Naive B cell (primary cell): ENCODE measurements around the gene SETX. TPM values are rescaled to one million over a fixed set of nuclear protein-coding genes. Genes with fewer than 3 reads are reported as not detected.
A peak's percentile ranks its signal among the peaks of the same experiment; 100 is the strongest.

Experiments
- ATAC-seq, 2 donors: fragments of 150-1000 bp; cut with Tn5 transposase; 2 replicates each; pipeline ENCODE4 v1.10.0; 2021; ENCODE audit warnings: low read depth in 2 of 2, mild to moderate bottlenecking in 2 of 2, moderate library complexity in 2 of 2
- DNase-seq: peaks from one replicate; pipeline ENCODE4 v3.0.0; 2022
- H3K27ac Mint-ChIP-seq, 6 donors: one replicate each; pipeline ENCODE4 v1.8.0; 2020 to 2022; ENCODE audit warnings: mild to moderate bottlenecking in 6 of 6, mixed read lengths in 6 of 6, moderate library complexity in 5 of 6, inconsistent platforms in 2 of 6
- H3K27me3 Mint-ChIP-seq, 3 donors: one replicate each; pipeline ENCODE4 v1.8.0; 2021 to 2022; ENCODE audit warnings: mixed read lengths in 3 of 3, mild to moderate bottlenecking in 1 of 3
- H3K36me3 Mint-ChIP-seq, 2 donors: one replicate each; pipeline ENCODE4 v1.8.0; 2020 to 2022; ENCODE audit warnings: mixed read lengths in 2 of 2, inconsistent platforms in 1 of 2, mild to moderate bottlenecking in 1 of 2
- H3K4me1 Mint-ChIP-seq, 3 donors: one replicate each; pipeline ENCODE4 v1.8.0; 2020 to 2022; ENCODE audit warnings: mixed read lengths in 3 of 3, inconsistent platforms in 1 of 3, mild to moderate bottlenecking in 1 of 3, moderate library complexity in 1 of 3
- H3K4me3 Mint-ChIP-seq, 8 donors: one replicate each; pipeline ENCODE4 v1.8.0; 2020 to 2022; ENCODE audit warnings: mild to moderate bottlenecking in 8 of 8, mixed read lengths in 8 of 8, moderate library complexity in 8 of 8, inconsistent platforms in 2 of 8
- H3K9me3 Mint-ChIP-seq, 7 donors: one replicate each; pipeline ENCODE4 v1.8.0; 2020 to 2022; ENCODE audit warnings: mixed read lengths in 7 of 7, mild to moderate bottlenecking in 5 of 7, inconsistent platforms in 2 of 7, moderate library complexity in 1 of 7
- polyA plus RNA-seq, 6 donors: library from polyadenylated mRNA; unstranded; fragments of 300-500 nt; fragmentation: Illumina TruSeq; gene quantifications; one replicate each; pipeline ENCODE4 v1.2.3, GENCODE V29; 2021; ENCODE audit warnings: low read depth in 6 of 6

SETX gene
- polyA plus RNA-seq, 6 donors from 2014 or later: 12.7 to 70.1 (median 46.5) TPM

DNA sequence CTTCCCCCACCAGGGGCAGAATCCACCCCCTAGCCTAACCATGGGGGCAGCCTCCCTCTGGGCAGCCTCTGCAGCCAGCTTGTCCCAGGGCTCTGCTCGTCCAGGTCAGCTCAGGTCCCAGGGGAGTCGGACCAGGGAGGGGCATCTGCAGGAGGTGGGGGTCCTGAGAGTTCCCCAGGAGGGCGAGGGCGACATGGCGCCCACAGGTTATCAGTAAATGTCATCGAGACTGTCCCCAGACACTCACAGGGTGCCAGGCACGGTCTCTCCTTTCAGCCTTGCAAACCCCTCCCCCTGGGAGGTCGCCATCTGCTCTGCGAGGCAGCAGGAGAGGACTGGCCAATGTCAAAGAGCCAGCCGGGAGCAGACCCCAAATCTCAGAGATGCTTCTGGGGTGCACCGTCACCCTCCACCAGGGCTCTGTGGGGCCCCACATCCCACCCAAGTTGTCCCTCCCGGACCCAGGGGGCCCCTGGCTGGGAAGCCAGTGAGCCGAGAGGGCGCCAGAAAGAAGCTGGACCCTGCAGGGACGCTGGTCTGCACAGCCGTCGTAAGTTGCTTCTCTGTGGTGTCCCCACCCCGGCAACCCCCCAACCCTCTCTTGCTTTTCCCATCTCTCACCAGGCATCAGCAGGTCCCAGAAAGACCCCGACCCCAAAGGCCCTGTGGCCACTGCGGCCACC lies 123.6 kb downstream of the SETX start:
- Mint-ChIP-seq H3K27ac (no peak overlapping the region), H3K9me3 (no peaks in the 10 kb centered on the region), H3K27me3 (peaks cover 0 to 37% (median 26%) of the 10 kb centered on the region in 3 donors), H3K36me3 (no peaks in the 10 kb centered on the region), H3K4me3 (no peak overlapping the region), H3K4me1 (peaks cover 0 to 6% (median 0%) of the 10 kb centered on the region in 3 donors)
- DNase-seq (no peak), ATAC-seq (no peak)

DNA sequence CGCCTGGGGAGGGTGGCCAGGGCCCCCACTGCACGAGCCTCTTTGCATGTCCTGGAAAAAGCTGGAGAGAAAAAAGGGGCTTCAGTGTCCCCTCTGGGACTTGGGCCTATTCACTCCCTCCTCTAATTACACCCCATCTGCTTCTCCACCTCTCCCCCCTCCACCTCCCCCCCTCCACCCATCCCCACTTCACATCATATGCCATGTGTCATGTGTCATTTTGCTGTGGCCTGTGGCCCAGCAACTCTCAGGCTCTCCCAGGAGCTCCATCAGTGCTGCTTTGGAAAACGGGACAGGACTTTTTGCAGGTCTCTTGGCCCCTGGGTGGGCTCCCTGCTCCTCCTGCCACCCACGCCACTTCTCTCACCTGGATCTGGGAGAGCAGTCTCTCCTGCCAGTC lies 124.2 kb downstream of the SETX start:
- H3K27me3 Mint-ChIP-seq: peaks cover 0 to 37% (median 26%) of the 10 kb centered on the region in 3 donors
- ATAC-seq (no peak), DNase-seq (no peak)
- no peaks in the 10 kb centered on the region for H3K9me3 Mint-ChIP-seq
- H3K4me1 Mint-ChIP-seq: peaks cover 0 to 1% (median 0%) of the 10 kb centered on the region in 3 donors
- no peak overlapping the region for H3K27ac Mint-ChIP-seq
- H3K4me3 Mint-ChIP-seq: no peak overlapping the region
- no peaks in the 10 kb centered on the region for H3K36me3 Mint-ChIP-seq

DNA sequence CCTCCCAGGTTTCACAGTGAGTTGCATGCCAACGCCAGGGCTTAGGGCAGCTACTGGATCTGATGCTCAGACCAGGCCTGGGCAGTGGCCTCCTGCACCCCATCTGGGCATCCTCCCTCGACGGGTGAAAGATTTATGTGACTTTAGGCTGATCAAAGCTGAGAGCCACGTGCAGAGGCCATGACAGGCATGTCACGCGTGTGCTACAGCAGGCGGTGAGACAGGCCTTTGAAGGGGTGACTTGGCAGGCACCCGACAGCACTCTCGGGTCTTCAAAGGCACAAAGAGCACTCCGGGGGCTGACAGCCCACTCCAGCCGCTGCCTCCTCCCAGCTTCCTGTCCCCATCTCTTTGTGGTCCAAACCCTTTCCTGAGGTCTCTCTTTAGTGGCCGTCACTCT lies 126.7 kb downstream of the SETX start:
- no peak overlapping the region for H3K4me3 Mint-ChIP-seq
- no peaks in the 10 kb centered on the region for H3K9me3 Mint-ChIP-seq
- peak overlapping the region in 2 of 6 donors; percentile 15 to 49 for H3K27ac Mint-ChIP-seq

DNA sequence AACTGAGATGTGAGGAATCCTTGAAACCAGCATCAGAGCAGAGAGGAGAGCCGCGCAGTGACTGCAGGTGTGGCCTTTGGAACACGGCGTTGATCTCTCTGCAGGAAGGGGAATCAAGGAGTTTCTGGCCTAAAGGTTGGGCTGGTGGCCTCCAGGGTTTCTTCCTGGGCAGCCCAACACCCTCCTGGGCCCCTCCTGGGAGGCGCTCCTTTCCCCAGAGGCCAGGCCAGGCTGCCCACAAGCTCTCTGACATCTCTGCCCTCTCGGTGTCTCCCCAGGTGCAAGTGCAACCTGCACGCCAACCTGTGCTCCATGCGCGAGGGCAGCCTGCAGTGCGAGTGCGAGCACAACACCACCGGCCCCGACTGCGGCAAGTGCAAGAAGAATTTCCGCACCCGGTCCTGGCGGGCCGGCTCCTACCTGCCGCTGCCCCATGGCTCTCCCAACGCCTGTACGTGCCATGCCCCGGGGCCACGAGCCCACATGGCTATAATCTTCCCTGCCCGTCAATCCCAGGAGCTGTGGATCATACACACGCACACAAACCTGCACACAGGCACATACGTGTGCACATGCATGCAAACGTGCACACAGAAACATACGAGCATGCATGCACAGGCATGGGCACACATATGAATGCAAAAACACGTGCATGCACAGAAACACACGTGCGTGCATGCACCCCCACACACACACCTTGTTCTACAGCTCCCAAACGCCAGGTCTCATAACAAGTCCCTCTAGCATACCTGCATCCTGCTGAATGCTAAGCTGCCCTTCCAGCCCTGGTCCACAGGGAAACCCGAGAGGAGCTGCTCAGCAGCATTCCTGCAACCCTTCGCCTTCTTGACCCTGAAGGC lies 128.0 kb downstream of the SETX start:
- Mint-ChIP-seq H3K27ac (no peak overlapping the region), H3K36me3 (no peaks in the 10 kb centered on the region), H3K27me3 (peaks cover 5 to 38% (median 26%) of the 10 kb centered on the region in 3 donors), H3K4me1 (no peaks in the 10 kb centered on the region), H3K4me3 (no peak overlapping the region), H3K9me3 (no peaks in the 10 kb centered on the region)
- DNase-seq (no peak), ATAC-seq (no peak)

More for the DNA sequence above, 126.7 kb downstream of the SETX start:
- DNase-seq: no peak
- H3K36me3 Mint-ChIP-seq: no peaks in the 10 kb centered on the region
- no peaks in the 10 kb centered on the region for H3K4me1 Mint-ChIP-seq
- ATAC-seq: no peak
- H3K27me3 Mint-ChIP-seq: peaks cover 3 to 40% (median 26%) of the 10 kb centered on the region in 3 donors

DNA sequence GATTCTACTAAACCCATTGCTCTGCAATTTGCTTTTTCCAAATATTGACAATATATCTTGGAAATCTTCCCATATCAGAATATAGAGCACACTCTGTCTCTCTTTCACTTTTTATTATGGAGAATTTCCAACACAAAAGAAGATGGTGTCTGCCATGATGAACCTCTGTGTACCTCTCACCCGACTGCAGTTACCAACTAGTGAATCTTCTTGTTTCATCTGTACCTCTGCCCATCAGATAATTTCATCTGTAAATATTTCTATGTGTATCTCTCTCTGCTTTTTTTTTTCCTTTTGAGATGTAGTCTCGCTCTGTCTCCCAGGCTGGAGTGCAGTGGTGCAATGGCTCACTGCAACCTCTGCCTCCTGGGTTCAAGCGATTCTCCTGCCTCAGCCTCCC lies 130.1 kb downstream of the SETX start:
- Mint-ChIP-seq H3K27ac (no peak overlapping the region), H3K4me1 (no peaks in the 10 kb centered on the region), H3K36me3 (no peaks in the 10 kb centered on the region), H3K9me3 (no peaks in the 10 kb centered on the region), H3K27me3 (peaks cover 8 to 34% (median 30%) of the 10 kb centered on the region in 3 donors), H3K4me3 (no peak overlapping the region)
- no peak for DNase-seq
- ATAC-seq: no peak

DNA sequence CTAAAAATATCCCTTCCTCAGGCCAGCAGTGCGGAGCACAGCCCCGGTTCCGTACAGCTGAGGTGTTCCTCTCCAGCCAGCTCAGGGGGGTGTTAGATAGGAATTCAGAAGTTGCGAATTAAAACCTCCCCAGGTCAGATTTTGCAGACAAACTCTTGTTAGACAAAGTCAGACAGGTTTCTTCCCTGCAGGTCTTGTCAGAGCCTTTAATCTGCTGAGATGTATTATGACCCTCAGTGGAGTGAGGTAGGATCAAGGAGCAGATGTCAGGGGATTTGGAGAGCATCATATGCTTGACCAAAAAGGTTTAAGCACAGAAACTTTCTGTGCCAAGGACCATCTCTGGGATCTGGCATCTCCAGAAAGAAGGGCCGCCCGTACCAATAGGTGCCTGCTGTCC lies 132.8 kb downstream of the SETX start:
- Mint-ChIP-seq H3K27me3 (peaks cover 8 to 30% (median 13%) of the 10 kb centered on the region in 3 donors), H3K9me3 (no peaks in the 10 kb centered on the region), H3K27ac (peak overlapping the region in 1 of 6 donors; percentile 65), H3K4me1 (no peaks in the 10 kb centered on the region), H3K4me3 (no peak overlapping the region), H3K36me3 (no peaks in the 10 kb centered on the region)
- DNase-seq (no peak), ATAC-seq (no peak)

DNA sequence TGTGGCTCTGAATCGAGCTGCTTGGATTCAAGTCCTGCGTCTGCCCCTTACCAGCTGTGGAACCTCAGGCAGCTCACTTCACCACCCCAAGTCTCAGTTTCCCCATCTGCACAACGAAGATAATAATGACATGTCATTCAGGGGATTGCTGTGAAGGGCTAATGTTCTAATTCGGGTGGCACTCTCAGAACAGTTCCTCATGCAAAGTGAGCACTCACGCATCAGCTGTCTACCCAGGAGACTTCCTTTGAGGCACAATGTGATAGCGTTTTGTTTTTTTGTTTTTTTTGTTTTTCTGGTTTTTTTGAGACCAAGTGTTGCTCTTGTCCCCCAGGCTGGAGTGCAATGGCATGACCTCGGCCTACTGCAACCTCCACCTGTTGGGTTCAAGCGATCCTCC lies 136.6 kb downstream of the SETX start:
- Mint-ChIP-seq H3K9me3 (no peaks in the 10 kb centered on the region), H3K27ac (no peak overlapping the region), H3K4me3 (no peak overlapping the region), H3K4me1 (no peaks in the 10 kb centered on the region), H3K27me3 (peaks cover 4 to 41% (median 10%) of the 10 kb centered on the region in 3 donors), H3K36me3 (no peaks in the 10 kb centered on the region)
- DNase-seq (no peak), ATAC-seq (no peak)

DNA sequence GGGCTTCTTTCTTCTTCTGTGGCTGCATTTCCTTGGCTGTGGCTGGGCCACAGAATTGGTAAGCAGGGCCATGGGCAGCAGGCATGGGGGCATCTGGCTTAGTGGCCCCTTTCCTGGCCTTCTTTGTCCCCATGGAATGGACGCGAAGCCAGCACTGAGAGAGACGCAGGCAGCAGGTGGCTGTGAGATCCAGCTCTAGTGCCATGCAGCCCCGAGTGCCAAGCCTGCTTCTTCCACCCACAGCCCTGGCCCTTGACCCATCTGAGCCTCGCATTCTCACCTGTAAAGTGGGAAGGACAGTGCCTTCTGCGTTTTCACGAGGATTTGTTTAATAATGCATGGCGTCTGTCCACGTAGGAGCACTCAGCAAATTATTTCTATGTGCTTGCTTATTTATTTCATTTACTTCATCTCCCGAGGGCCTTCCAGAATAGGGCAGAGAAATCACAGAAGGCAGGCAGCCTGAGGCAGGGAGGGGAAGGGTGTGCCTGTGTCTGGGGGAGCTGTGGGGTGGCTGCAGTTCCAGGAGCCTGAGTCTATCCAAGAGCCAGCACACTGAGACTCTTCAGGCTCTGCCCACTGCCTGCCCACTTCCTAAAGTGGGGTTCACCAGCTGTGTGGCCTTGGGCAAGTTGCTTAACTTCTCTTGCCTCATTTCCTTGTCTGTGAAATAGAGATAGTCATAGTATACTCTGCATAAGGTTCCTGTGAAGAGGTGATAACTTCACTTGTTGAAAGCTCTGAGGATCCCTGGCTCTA lies 137.7 kb downstream of the SETX start:
- H3K36me3 Mint-ChIP-seq: no peaks in the 10 kb centered on the region
- H3K27ac Mint-ChIP-seq: no peak overlapping the region
- H3K27me3 Mint-ChIP-seq: peaks cover 9 to 41% (median 10%) of the 10 kb centered on the region in 3 donors
- ATAC-seq (no peak), DNase-seq (no peak)
- no peaks in the 10 kb centered on the region for H3K4me1 Mint-ChIP-seq
- no peak overlapping the region for H3K4me3 Mint-ChIP-seq
- H3K9me3 Mint-ChIP-seq: peaks cover 0 to 1% (median 0%) of the 10 kb centered on the region in 7 donors

DNA sequence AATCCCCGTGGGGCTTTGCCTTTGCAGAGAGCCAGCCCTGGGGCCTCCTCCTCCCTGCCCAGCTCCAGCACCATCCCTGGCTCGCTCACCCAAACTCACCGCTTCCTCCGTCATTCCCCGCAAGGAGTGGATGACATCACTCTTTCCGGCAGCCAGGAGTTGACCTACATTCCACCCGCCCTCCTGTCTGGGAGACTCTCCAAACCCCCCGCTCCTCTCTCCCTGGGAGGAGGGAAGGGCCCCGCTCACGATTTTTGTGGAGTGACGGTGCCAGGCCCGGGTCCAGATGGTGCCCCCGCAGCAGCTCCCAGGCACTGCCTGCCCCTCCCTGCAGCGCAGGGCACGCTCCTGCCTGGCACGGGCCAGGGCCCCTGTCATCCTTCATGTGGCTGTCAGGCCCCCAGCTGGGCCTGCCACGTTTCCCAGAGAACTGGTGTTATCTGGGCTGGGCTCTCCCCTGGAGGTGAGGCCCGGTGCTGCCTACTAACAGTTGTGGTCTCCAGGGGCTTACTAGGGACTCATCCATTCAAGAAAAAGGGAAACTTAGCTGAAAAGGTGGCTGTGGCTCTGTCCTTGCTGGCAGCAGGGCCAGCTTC lies 140.7 kb downstream of the SETX start:
- no peaks in the 10 kb centered on the region for H3K4me1 Mint-ChIP-seq
- H3K4me3 Mint-ChIP-seq: peak overlapping the region in 1 of 8 donors; percentile 60
- peaks cover 0 to 1% (median 0%) of the 10 kb centered on the region in 7 donors for H3K9me3 Mint-ChIP-seq
- H3K27ac Mint-ChIP-seq: no peak overlapping the region
- H3K27me3 Mint-ChIP-seq: peaks cover 2 to 38% (median 5%) of the 10 kb centered on the region in 3 donors
- H3K36me3 Mint-ChIP-seq: no peaks in the 10 kb centered on the region
- DNase-seq (no peak), ATAC-seq (no peak)

DNA sequence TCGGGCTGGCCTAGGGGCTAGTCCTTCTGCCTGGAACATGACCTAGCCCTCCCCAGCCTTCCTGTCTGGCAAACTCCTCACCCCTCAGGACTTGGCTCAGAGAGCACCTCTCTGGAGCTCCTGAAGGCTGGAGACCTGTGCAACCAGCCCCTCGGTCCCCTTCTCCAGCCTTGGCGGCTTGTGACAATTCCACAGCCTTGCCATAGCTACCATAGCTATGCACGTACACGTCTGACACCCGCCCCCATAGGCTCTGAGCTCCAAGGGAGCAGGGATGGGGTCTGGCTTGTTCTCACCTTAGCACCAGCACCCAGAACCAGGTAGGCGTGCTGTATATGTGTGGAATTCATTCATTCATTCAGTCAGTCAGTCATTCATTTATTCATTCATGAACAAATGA lies 143.2 kb downstream of the SETX start:
- H3K4me1 Mint-ChIP-seq: no peaks in the 10 kb centered on the region
- H3K36me3 Mint-ChIP-seq: no peaks in the 10 kb centered on the region
- peak overlapping the region in 1 of 6 donors; percentile 5 for H3K27ac Mint-ChIP-seq
- H3K9me3 Mint-ChIP-seq: peaks cover 0 to 1% (median 0%) of the 10 kb centered on the region in 7 donors
- ATAC-seq (no peak), DNase-seq (no peak)
- peak overlapping the region in 1 of 8 donors; percentile 21 for H3K4me3 Mint-ChIP-seq
- H3K27me3 Mint-ChIP-seq: peaks cover 9 to 38% (median 24%) of the 10 kb centered on the region in 3 donors
